Panc1 (cell line): ENCODE measurements around the gene ZBTB46.

ENCODE experiments used
- REST ChIP-seq, 2 experiments: IDR thresholded peaks; 2 replicates each; pipeline ENCODE4 v1.6.1; 2011 to 2012; ENCODE audit warnings: low read depth in 2 of 2, control low read depth in 1 of 2, low read length in 1 of 2, mild to moderate bottlenecking in 1 of 2, moderate library complexity in 1 of 2; ENCODE audit not compliant: insufficient read depth in 1 of 2
- TF ChIP-seq, protein P1 (sequence below): fragments of 450-650 bp; IDR thresholded peaks from 2 replicates; pipeline ENCODE4 v1.5.1; 2017; ENCODE audit warnings: mild to moderate bottlenecking

DNA sequence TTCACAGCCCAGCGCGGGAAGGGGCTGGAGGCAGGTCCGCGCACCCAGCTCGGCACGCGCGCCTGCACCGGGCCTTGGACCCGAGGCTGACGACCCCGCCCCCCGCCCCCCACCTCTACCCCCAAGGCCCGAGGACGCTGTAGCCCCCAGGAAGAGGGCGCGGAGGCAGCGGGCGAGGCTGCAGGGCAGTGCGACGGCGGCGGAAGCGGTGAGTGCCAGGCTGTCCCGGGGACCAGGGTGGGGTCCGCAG lies 93.4 kb downstream of the ZBTB46 start:
- TF ChIP-seq, protein P1, sequence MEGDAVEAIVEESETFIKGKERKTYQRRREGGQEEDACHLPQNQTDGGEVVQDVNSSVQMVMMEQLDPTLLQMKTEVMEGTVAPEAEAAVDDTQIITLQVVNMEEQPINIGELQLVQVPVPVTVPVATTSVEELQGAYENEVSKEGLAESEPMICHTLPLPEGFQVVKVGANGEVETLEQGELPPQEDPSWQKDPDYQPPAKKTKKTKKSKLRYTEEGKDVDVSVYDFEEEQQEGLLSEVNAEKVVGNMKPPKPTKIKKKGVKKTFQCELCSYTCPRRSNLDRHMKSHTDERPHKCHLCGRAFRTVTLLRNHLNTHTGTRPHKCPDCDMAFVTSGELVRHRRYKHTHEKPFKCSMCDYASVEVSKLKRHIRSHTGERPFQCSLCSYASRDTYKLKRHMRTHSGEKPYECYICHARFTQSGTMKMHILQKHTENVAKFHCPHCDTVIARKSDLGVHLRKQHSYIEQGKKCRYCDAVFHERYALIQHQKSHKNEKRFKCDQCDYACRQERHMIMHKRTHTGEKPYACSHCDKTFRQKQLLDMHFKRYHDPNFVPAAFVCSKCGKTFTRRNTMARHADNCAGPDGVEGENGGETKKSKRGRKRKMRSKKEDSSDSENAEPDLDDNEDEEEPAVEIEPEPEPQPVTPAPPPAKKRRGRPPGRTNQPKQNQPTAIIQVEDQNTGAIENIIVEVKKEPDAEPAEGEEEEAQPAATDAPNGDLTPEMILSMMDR, result no peak; the same call in 1 of the 2 replicates
- TF ChIP-seq REST (IDR thresholded peaks at IDR 0.05; ENCODE audit: insufficient read depth in 1 of 2, low read depth in 2 of 2, low read length in 1 of 2), result no peak
